GM12873 (cell line): ENCODE results near the gene KIAA0825.

ENCODE experiments used
- TF ChIP-seq, protein P1 (sequence below): IDR thresholded peaks from 2 replicates; pipeline ENCODE4 v1.5.1; 2012; ENCODE audit warnings: low read depth, mild to moderate bottlenecking, moderate library complexity, low read length, control low read depth; ENCODE audit not compliant: insufficient read depth; ENCODE audit errors: missing control alignments

Gene KIAA0825

DNA sequence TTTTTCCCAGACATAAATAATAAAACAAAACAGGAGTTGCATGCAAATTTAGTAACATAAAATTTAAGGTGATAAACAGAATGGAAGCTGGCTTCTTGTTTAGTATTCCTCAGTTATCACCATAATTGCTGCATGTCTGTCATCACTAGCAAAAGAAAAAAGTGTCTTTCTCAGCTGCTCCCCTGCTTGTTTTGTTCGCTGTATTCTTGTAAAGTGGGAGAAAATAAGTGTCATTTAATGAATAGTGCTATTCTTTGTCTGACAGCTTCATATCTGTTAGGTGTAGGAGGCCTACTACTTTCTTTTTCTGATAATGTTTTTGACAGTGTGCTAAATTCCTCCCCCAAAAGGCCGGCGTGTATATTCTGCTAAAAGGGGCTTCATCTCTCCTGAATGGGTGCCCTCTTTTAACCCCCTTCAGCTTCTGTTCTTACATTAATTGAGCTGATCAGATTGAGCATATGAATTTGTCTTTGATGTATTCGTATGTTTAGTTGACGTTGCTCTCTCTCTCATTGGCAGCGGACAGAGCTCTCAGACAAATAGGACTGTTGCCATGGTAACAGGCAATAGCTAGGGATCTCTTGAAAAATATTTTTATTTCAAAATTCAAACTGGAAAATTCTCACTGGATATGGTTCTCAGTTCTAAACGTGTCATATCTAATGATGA lies 303.8 kb downstream of the KIAA0825 start:
- TF ChIP-seq, protein P1, sequence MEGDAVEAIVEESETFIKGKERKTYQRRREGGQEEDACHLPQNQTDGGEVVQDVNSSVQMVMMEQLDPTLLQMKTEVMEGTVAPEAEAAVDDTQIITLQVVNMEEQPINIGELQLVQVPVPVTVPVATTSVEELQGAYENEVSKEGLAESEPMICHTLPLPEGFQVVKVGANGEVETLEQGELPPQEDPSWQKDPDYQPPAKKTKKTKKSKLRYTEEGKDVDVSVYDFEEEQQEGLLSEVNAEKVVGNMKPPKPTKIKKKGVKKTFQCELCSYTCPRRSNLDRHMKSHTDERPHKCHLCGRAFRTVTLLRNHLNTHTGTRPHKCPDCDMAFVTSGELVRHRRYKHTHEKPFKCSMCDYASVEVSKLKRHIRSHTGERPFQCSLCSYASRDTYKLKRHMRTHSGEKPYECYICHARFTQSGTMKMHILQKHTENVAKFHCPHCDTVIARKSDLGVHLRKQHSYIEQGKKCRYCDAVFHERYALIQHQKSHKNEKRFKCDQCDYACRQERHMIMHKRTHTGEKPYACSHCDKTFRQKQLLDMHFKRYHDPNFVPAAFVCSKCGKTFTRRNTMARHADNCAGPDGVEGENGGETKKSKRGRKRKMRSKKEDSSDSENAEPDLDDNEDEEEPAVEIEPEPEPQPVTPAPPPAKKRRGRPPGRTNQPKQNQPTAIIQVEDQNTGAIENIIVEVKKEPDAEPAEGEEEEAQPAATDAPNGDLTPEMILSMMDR, result no peak

GRCh38 chr5:94313696-94314095 lies 304.7 kb downstream of the KIAA0825 start:
- TF ChIP-seq, protein P1, result no peak

DNA sequence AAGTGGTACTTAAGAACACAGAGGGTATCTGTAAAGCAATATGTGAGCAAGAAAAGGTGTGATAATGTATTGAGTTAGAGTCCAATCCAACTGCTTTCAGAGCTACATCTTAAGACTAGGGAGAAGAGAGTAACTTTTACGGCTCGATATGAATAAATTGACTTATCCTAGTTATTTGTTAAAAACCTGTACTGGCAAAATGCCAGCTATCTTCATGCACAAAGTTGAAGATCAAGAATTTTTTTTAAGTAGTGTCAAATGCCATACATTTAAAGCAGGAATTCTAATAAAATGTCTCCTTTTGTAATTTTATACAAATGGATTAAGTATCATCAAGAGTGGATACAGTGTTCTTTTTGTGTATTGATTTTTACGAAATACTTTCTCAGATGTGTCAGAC lies 305.2 kb downstream of the KIAA0825 start:
- TF ChIP-seq, protein P1, result no peak

DNA sequence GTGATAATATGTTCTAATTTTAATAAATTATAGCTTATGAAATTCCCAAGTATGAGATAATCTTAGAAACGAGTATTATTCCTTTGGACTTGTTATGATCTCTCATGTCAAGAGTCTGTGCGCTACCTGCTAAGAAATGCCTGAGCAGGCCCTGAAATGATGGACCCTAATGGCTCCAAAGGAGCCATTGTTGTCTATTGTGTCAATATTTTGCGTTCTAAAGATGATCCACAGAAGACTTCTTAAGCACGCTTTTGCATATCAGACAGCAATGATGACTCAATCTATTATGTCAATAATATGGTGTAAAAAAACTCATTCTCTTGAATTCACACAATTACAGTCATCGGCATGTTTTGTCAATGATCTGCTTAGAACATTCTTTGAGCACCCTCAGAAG lies 306.1 kb downstream of the KIAA0825 start:
- TF ChIP-seq, protein P1, result no peak

DNA sequence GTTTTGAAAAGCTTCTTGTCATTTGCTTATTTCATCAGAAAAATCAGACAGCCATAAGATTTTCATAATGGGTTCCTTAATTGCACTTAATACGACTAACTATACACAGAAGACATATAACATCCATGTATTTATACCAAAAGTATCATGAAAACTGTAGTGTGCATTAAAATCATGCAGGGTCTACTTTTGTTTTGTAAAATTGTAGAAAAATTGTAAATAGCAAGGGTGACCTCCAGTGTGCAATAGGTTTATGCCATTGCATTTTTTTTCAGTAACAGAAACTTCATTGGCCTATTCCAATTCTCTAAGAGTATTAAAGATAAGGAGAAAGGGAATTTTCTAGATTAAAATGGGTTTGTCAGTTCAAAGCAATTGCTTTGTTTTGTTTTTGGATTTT lies 307.6 kb downstream of the KIAA0825 start:
- TF ChIP-seq, protein P1, result no peak

- TF ChIP-seq, protein P1, result no peak
Measured at GRCh38 chr5:94309141-94309540, 309.3 kb downstream of the KIAA0825 start.

- TF ChIP-seq, protein P1, result no peak
Measured at GRCh38 chr5:94308442-94308841, 310.0 kb downstream of the KIAA0825 start.
